GM12878 (cell line): ENCODE results near the gene CREB3. TPM values are rescaled to one million over a fixed set of nuclear protein-coding genes. Genes with fewer than 3 reads are reported as not detected.

Source experiments
- ATAC-seq: fragments of 200-7000 bp; cut with Tn5 transposase; 3 replicates; pipeline ENCODE4 v1.9.1; 2020; ENCODE audit warnings: mild to moderate bottlenecking, moderate library complexity
- BruUV-seq: library from RNA; stranded (reverse); fragments of 400-500 nt; replicated peaks from 2 replicates; lab custom pipeline; 2021; lab: Mats Ljungman, UMichigan
- CTCF ChIA-PET: fragments of 300-600 bp; sonication (Branson Sonifier 250); formaldehyde crosslinking; extraction: SDS; loops from one replicate; lab custom pipeline; 2021; ENCODE audit warnings: inconsistent platforms; lab: Yijun Ruan, JAX
- POLR2A ChIA-PET: fragments of 350-600 bp; formaldehyde crosslinking; extraction: SDS; loops from one replicate; lab custom pipeline; 2021; ENCODE audit warnings: inconsistent platforms; lab: Charles Lee
- RAD21 ChIA-PET: fragments of 300-600 bp; sonication (Branson Sonifier 250); formaldehyde crosslinking; loops from one replicate; lab custom pipeline; 2023; ENCODE audit warnings: antibody characterized with exemption; ENCODE audit not compliant: unreplicated experiment; lab: Charles Lee
- SMC1A ChIA-PET: fragments of 300-600 bp; sonication (Branson Sonifier 250); formaldehyde crosslinking; loops from one replicate; lab custom pipeline; 2023; ENCODE audit not compliant: unreplicated experiment, uncharacterized antibody; lab: Charles Lee
- DNase-seq: peaks from one replicate; pipeline ENCODE4 v3.0.0-alpha.2; 2011; ENCODE audit warnings: low read depth, low spot score
- FAIRE-seq: peaks from 3 replicates; lab custom pipeline; 2011; peaks lifted over from hg19 to GRCh38; lab: Jason Lieb, UNC
- H2AFZ ChIP-seq: 2 replicates; pipeline ENCODE4 v1.6.0; 2011; ENCODE audit warnings: low read depth, low read length, control low read depth; ENCODE audit not compliant: control insufficient read depth
- H3K27ac ChIP-seq: 2 replicates; pipeline ENCODE4 v1.5.1; 2011; ENCODE audit warnings: control low read depth; ENCODE audit not compliant: control insufficient read depth, insufficient read depth
- H3K27me3 ChIP-seq, 2 experiments: replicated peaks in 1 of 2; 2 replicates each; pipeline versions ENCODE4 v1.6.0 to v1.6.1; 2011; ENCODE audit warnings: low read length in 1 of 2; ENCODE audit not compliant: control insufficient read depth in 2 of 2, insufficient read depth in 2 of 2
- H3K36me3 ChIP-seq, 2 experiments: 2 replicates each; pipeline ENCODE4 v1.5.1; 2011; ENCODE audit warnings: low read length in 1 of 2; ENCODE audit not compliant: control insufficient read depth in 2 of 2, insufficient read depth in 2 of 2
- H3K4me1 ChIP-seq: 2 replicates; pipeline ENCODE4 v1.6.1; 2011; ENCODE audit warnings: mild to moderate bottlenecking, low read length, moderate library complexity, mixed read lengths; ENCODE audit not compliant: control insufficient read depth, insufficient read depth
- H3K4me2 ChIP-seq: 2 replicates; pipeline ENCODE4 v1.6.0; 2011; ENCODE audit warnings: control low read depth; ENCODE audit not compliant: control insufficient read depth, insufficient read depth
- H3K4me3 ChIP-seq: fragments of 200-600 bp; sonication (generic); 2 replicates; pipeline ENCODE4 v1.5.1; 2016
- H3K79me2 ChIP-seq: 2 replicates; pipeline ENCODE4 v1.6.0; 2011; ENCODE audit warnings: low read length; ENCODE audit not compliant: control insufficient read depth, insufficient read depth
- H3K9ac ChIP-seq: 2 replicates; pipeline ENCODE4 v1.8.0; 2011; ENCODE audit warnings: low read length, control low read depth, mixed read lengths; ENCODE audit not compliant: control insufficient read depth, insufficient read depth
- H3K9me3 ChIP-seq: replicated peaks from 3 replicates; pipeline ENCODE4 v1.5.1; 2011; ENCODE audit warnings: mild to moderate bottlenecking, low read length; ENCODE audit not compliant: control insufficient read depth, insufficient read depth
- H4K20me1 ChIP-seq: 2 replicates; pipeline ENCODE4 v1.6.0; 2011; ENCODE audit not compliant: control insufficient read depth, insufficient read depth
- BCL3 ChIP-seq: IDR thresholded peaks from 2 replicates; pipeline ENCODE4 v1.6.1; 2011; ENCODE audit warnings: borderline replicate concordance, low read depth, mild to moderate bottlenecking, moderate library complexity, low read length; ENCODE audit not compliant: insufficient read depth, poor library complexity, severe bottlenecking
- BHLHE40 ChIP-seq, 2 experiments: fragments of 450-650 bp in 1 of 2; IDR thresholded peaks; 2 replicates each; pipeline ENCODE4 v1.6.1; 2011 to 2017; ENCODE audit warnings: low read depth in 2 of 2, borderline replicate concordance in 1 of 2, improper control_type of control experiment in 1 of 2, low read length in 1 of 2, mild to moderate bottlenecking in 1 of 2
- BRCA1 ChIP-seq: IDR thresholded peaks from 2 replicates; pipeline ENCODE4 v1.6.1; 2011; ENCODE audit warnings: low read depth, low read length, improper control_type of control experiment
- HDGF ChIP-seq: fragments of 450-650 bp; IDR thresholded peaks from 2 replicates; pipeline ENCODE4 v1.6.1; 2016; ENCODE audit warnings: antibody characterized with exemption
- MTA3 ChIP-seq: IDR thresholded peaks from 2 replicates; pipeline ENCODE4 v1.6.1; 2012; ENCODE audit warnings: low read length, inconsistent platforms, borderline replicate concordance
- NFXL1 ChIP-seq: fragments of 450-650 bp; IDR thresholded peaks from 2 replicates; pipeline ENCODE4 v1.6.1; 2017; ENCODE audit warnings: antibody characterized with exemption, mild to moderate bottlenecking, borderline replicate concordance
- NFYA ChIP-seq: IDR thresholded peaks from 2 replicates; pipeline ENCODE4 v1.6.1; 2011; ENCODE audit warnings: low read depth, mild to moderate bottlenecking, low read length, improper control_type of control experiment, borderline replicate concordance
- PAX8 ChIP-seq: fragments of 450-650 bp; IDR thresholded peaks from 2 replicates; pipeline ENCODE4 v1.6.1; 2017; ENCODE audit warnings: mild to moderate bottlenecking, moderate library complexity
- PML ChIP-seq: IDR thresholded peaks from 2 replicates; pipeline ENCODE4 v1.6.1; 2012; ENCODE audit warnings: low read length, inconsistent platforms
- POLR2A ChIP-seq: IDR thresholded peaks from 2 replicates; pipeline ENCODE4 v1.6.1; 2011; ENCODE audit warnings: low read depth, mild to moderate bottlenecking, low read length
- RCOR1 ChIP-seq: conservative IDR thresholded peaks from 2 replicates; pipeline ENCODE4 v1.6.1; 2012; ENCODE audit warnings: low read depth, low read length, improper control_type of control experiment
- ZNF24 ChIP-seq: fragments of 450-650 bp; IDR thresholded peaks from 2 replicates; pipeline ENCODE4 v1.6.1; 2017; ENCODE audit warnings: antibody characterized with exemption, mild to moderate bottlenecking
- ZZZ3 ChIP-seq: IDR thresholded peaks from 2 replicates; pipeline ENCODE4 v1.6.1; 2011; ENCODE audit warnings: low read depth; ENCODE audit not compliant: control insufficient read depth, insufficient read length
- in situ Hi-C: fragments of 300-500 bp; cut with MboI; formaldehyde crosslinking; loops from 9 replicates; pipeline ENCODE4 v1.14.3; 2018; ENCODE audit warnings: mixed read lengths
- intact Hi-C: fragments of 100-400 bp; cut with micrococcal nuclease; formaldehyde crosslinking; loops from one replicate; pipeline ENCODE4 v1.14.2; 2022; ENCODE audit not compliant: unreplicated experiment
- polyA plus RNA-seq, 11 experiments: library from polyadenylated mRNA; depleted of rRNA in 4 of 11; unstranded in 6 of 11; stranded (reverse) in 5 of 11; fragments of >200 nt; fragmentation: Nextera tagmentation in 4 of 11; fragmentation: Illumina TruSeq in 1 of 11; extraction: Ambion mirVana in 4 of 11; extraction: Trizol in 1 of 11; gene quantifications; 1 replicate in 1 of 11; 2 replicates in 10 of 11; pipeline versions ENCODE4 v1.2.1 to v1.2.3, GENCODE V29; 2011 to 2016; ENCODE audit warnings: inconsistent platforms in 2 of 11, missing spikeins in 2 of 11, low read depth in 1 of 11
- total RNA-seq, 4 experiments: library from RNA; depleted of rRNA in 3 of 4; stranded (reverse); fragments of >200 nt in 3 of 4; fragmentation: Illumina TruSeq in 1 of 4; extraction: Trizol in 1 of 4; gene quantifications; 2 replicates each; pipeline versions ENCODE4 v1.2.1 to v1.2.3, GENCODE V29; 2013 to 2021
- TF ChIP-seq, protein P1 (sequence below): fragments of 450-650 bp; IDR thresholded peaks from 2 replicates; pipeline ENCODE4 v1.6.1; 2017; ENCODE audit warnings: mild to moderate bottlenecking, low read depth, inconsistent platforms; ENCODE audit not compliant: poor library complexity, severe bottlenecking
- TF ChIP-seq, protein P2 (sequence below): fragments of 150-350 bp; IDR thresholded peaks from 2 replicates; pipeline ENCODE4 v1.6.1; 2014; ENCODE audit warnings: mild to moderate bottlenecking, low read depth, low read length
- TF ChIP-seq, protein P3 (sequence below): fragments of 450-650 bp; conservative IDR thresholded peaks from 2 replicates; pipeline ENCODE4 v1.6.1; 2017; ENCODE audit warnings: mild to moderate bottlenecking, moderate library complexity

Gene CREB3
- total and polyA plus RNA-seq, 10 of the 15 experiments (the other 5 are each of a cell fraction or from before 2014, with no cell fraction given): 9.8 to 38.9 (median 19.8) TPM

- Histone ChIP-seq H4K20me1 (no peaks in the 10 kb centered on the region), H3K4me2 (no peak overlapping the region), H3K9ac (no peak overlapping the region), H3K27me3 (no peaks in the 10 kb centered on the region), H3K4me3 (no peak overlapping the region), H3K79me2 (no peaks in the 10 kb centered on the region), H2AFZ (no peak overlapping the region), H3K27ac (no peak overlapping the region), H3K36me3 (peaks cover 2 to 6% of the 10 kb centered on the region in 2 experiments), H3K4me1 (no peaks in the 10 kb centered on the region), H3K9me3 (no peaks in the 10 kb centered on the region)
- DNase-seq (no peak), ATAC-seq (no peak), FAIRE-seq (no peak)
- RAD21 ChIA-PET: no interaction called here
- in situ Hi-C loops (no loop called here), intact Hi-C loops (no loop called here)
- CTCF ChIA-PET: interaction anchor here (2.0 to 3.9 kb wide), 2 partner anchors 43 to 99 kb away, joined by 6 to 13 read pairs; no protein-coding TSS in a partner anchor
- no TSS peak for BruUV-seq
- SMC1A ChIA-PET: interaction anchor here (1.2 to 1.6 kb wide), 3 partner anchors 11 to 23 kb away, joined by 3 to 7 read pairs (median 3); no protein-coding TSS in a partner anchor
- POLR2A ChIA-PET: interaction anchor here (0.6 kb wide), 1 partner anchor 123 kb away, joined by 4 read pairs; no protein-coding TSS in a partner anchor
- TF ChIP-seq POLR2A (no peak), NFYA (no peak), NFXL1 (no peak), BHLHE40 (IDR thresholded peaks at IDR 0.05; ENCODE audit: borderline replicate concordance in 1 of 2, low read depth in 2 of 2, low read length in 1 of 2) (no peak), PAX8 (no peak), MTA3 (no peak), HDGF (no peak), BCL3 (no peak), ZNF24 (no peak), BRCA1 (no peak), ZZZ3 (no peak), PML (no peak), RCOR1 (no peak)
- TF ChIP-seq, protein P1, sequence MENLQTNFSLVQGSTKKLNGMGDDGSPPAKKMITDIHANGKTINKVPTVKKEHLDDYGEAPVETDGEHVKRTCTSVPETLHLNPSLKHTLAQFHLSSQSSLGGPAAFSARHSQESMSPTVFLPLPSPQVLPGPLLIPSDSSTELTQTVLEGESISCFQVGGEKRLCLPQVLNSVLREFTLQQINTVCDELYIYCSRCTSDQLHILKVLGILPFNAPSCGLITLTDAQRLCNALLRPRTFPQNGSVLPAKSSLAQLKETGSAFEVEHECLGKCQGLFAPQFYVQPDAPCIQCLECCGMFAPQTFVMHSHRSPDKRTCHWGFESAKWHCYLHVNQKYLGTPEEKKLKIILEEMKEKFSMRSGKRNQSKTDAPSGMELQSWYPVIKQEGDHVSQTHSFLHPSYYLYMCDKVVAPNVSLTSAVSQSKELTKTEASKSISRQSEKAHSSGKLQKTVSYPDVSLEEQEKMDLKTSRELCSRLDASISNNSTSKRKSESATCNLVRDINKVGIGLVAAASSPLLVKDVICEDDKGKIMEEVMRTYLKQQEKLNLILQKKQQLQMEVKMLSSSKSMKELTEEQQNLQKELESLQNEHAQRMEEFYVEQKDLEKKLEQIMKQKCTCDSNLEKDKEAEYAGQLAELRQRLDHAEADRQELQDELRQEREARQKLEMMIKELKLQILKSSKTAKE: no peak
- TF ChIP-seq, protein P2, sequence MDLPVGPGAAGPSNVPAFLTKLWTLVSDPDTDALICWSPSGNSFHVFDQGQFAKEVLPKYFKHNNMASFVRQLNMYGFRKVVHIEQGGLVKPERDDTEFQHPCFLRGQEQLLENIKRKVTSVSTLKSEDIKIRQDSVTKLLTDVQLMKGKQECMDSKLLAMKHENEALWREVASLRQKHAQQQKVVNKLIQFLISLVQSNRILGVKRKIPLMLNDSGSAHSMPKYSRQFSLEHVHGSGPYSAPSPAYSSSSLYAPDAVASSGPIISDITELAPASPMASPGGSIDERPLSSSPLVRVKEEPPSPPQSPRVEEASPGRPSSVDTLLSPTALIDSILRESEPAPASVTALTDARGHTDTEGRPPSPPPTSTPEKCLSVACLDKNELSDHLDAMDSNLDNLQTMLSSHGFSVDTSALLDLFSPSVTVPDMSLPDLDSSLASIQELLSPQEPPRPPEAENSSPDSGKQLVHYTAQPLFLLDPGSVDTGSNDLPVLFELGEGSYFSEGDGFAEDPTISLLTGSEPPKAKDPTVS: no peak
- TF ChIP-seq, protein P3, sequence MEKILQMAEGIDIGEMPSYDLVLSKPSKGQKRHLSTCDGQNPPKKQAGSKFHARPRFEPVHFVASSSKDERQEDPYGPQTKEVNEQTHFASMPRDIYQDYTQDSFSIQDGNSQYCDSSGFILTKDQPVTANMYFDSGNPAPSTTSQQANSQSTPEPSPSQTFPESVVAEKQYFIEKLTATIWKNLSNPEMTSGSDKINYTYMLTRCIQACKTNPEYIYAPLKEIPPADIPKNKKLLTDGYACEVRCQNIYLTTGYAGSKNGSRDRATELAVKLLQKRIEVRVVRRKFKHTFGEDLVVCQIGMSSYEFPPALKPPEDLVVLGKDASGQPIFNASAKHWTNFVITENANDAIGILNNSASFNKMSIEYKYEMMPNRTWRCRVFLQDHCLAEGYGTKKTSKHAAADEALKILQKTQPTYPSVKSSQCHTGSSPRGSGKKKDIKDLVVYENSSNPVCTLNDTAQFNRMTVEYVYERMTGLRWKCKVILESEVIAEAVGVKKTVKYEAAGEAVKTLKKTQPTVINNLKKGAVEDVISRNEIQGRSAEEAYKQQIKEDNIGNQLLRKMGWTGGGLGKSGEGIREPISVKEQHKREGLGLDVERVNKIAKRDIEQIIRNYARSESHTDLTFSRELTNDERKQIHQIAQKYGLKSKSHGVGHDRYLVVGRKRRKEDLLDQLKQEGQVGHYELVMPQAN: no peak
These were observed 51.0 kb downstream of the CREB3 start for GRCh38 chr9:35783418-35783817.
